Esophagus muscularis mucosa (tissue), 4 donors: ENCODE measurements around the gene SH3D19. TPM values are rescaled to one million over a fixed set of nuclear protein-coding genes. Genes with fewer than 3 reads are reported as not detected.

Source experiments
- DNase-seq: peaks from one replicate; pipeline ENCODE4 v3.0.0-alpha.2; 2017; ENCODE audit errors: extremely low spot score
- H3K27ac ChIP-seq, 4 donors: fragments of 200-600 bp; sonication (generic); replicated peaks in 1 of 4; 1 replicate in 3 of 4; 2 replicates in 1 of 4; pipeline ENCODE4 v1.5.1; 2016 to 2019; ENCODE audit warnings: mild to moderate bottlenecking in 1 of 4
- H3K27me3 ChIP-seq, 4 donors: fragments of 200-600 bp; sonication (generic); one replicate each; pipeline versions ENCODE4 v1.5.1 to v1.6.0; 2016 to 2019
- H3K36me3 ChIP-seq, 4 donors: fragments of 200-600 bp; sonication (generic); one replicate each; pipeline ENCODE4 v1.5.1; 2016 to 2019
- H3K4me1 ChIP-seq, 4 donors: fragments of 200-600 bp; sonication (generic); one replicate each; pipeline ENCODE4 v1.5.1; 2016 to 2019
- H3K4me3 ChIP-seq, 4 donors: fragments of 200-600 bp; sonication (generic); 1 replicate in 2 of 4; 2 replicates in 2 of 4; pipeline ENCODE4 v1.5.1; 2016 to 2019; ENCODE audit warnings: mild to moderate bottlenecking in 4 of 4, moderate library complexity in 1 of 4
- H3K9me3 ChIP-seq, 4 donors: fragments of 200-600 bp; sonication (generic); 1 replicate in 3 of 4; 2 replicates in 1 of 4; pipeline ENCODE4 v1.5.1; 2016 to 2019
- CTCF ChIP-seq, 3 experiments: fragments of 200-600 bp in 2 of 3; fragments of 450-650 bp in 1 of 3; sonication (generic) in 2 of 3; IDR thresholded peaks; one replicate each; pipeline ENCODE4 v1.5.1; 2017 to 2019; ENCODE audit warnings: antibody characterized with exemption in 3 of 3, mild to moderate bottlenecking in 2 of 3, moderate library complexity in 1 of 3
- EP300 ChIP-seq: sonication (generic); formaldehyde crosslinking; IDR thresholded peaks from one replicate; pipeline ENCODE4 v1.6.1; 2017; ENCODE audit warnings: antibody characterized with exemption
- POLR2A ChIP-seq: fragments of 450-650 bp; IDR thresholded peaks from one replicate; pipeline ENCODE4 v1.6.1; 2017; ENCODE audit warnings: antibody characterized with exemption, moderate library complexity, mild to moderate bottlenecking, low read depth
- POLR2AphosphoS5 ChIP-seq, 2 donors: sonication (generic); formaldehyde crosslinking; IDR thresholded peaks; one replicate each; pipeline ENCODE4 v1.6.1; 2017; ENCODE audit warnings: antibody characterized with exemption in 2 of 2
- WGBS: methylation state at CpG from one replicate; pipeline ENCODE4 v1.1.5; 2018; 5-methylcytosine and 5-hydroxymethylcytosine counted together
- intact Hi-C: fragments of 100-400 bp; cut with DNase I; formaldehyde crosslinking; loops from one replicate; pipeline ENCODE4 v1.15.1; 2023
- total RNA-seq, 4 donors: library from RNA; depleted of rRNA; stranded (reverse); fragments of >200 nt; gene quantifications; one replicate each; pipeline versions ENCODE4 v1.1.0 to v1.2.1, GENCODE V29; 2016

The SH3D19 gene
- total RNA-seq, 4 donors from 2014 or later, result 115 to 186 (median 177) TPM

GRCh38 chr4:151226004-151226932, 99.1 kb downstream of the SH3D19 start:
- Histone ChIP-seq H3K36me3 (no peaks in the 10 kb centered on the region), H3K4me3 (peak overlapping the region; percentile 40 to 55 (median 44)), H3K27me3 (no peaks in the 10 kb centered on the region), H3K9me3 (no peaks in the 10 kb centered on the region), H3K27ac (peak overlapping the region; percentile 60 to 75 (median 66)), H3K4me1 (peaks cover 26 to 59% (median 42%) of the 10 kb centered on the region in 4 donors)
- peak; percentile 7 for DNase-seq
- 30% methylated on average over 10 of the region's 10 CpGs for WGBS
- TF ChIP-seq POLR2A, result no peak
- peak in 1 of 2 donors; percentile 57 for TF ChIP-seq POLR2AphosphoS5 (IDR thresholded peaks at IDR 0.05)
- intact Hi-C loops, result no loop called here

GRCh38 chr4:151223465-151223864, 101.9 kb downstream of the SH3D19 start:
- Histone ChIP-seq H3K4me1 (peaks cover 23 to 59% (median 44%) of the 10 kb centered on the region in 4 donors), H3K4me3 (no peak overlapping the region), H3K27ac (no peak overlapping the region), H3K36me3 (no peaks in the 10 kb centered on the region), H3K27me3 (no peaks in the 10 kb centered on the region), H3K9me3 (no peaks in the 10 kb centered on the region)
- intact Hi-C loops, result no loop called here
- TF ChIP-seq EP300, result no peak
- TF ChIP-seq POLR2AphosphoS5 (IDR thresholded peaks at IDR 0.05), result no peak
- no peak for TF ChIP-seq CTCF (IDR thresholded peaks at IDR 0.05)
- no peak for TF ChIP-seq POLR2A
- peak; percentile 60 for DNase-seq
- WGBS, result 68% methylated on average over 4 of the region's 4 CpGs

GRCh38 chr4:151219948-151220347, 105.5 kb downstream of the SH3D19 start:
- H3K9me3 ChIP-seq, result no peaks in the 10 kb centered on the region
- 86% methylated on average over 2 of the region's 2 CpGs for WGBS
- no peak overlapping the region for H3K4me3 ChIP-seq
- intact Hi-C loops, result no loop called here
- TF ChIP-seq POLR2AphosphoS5 (IDR thresholded peaks at IDR 0.05), result no peak
- no peak for TF ChIP-seq POLR2A
- no peak for TF ChIP-seq EP300
- no peak for TF ChIP-seq CTCF (IDR thresholded peaks at IDR 0.05)
- H3K4me1 ChIP-seq, result peaks cover 32 to 54% (median 36%) of the 10 kb centered on the region in 4 donors
- no peaks in the 10 kb centered on the region for H3K36me3 ChIP-seq
- DNase-seq, result no peak
- H3K27ac ChIP-seq, result no peak overlapping the region
- H3K27me3 ChIP-seq, result no peaks in the 10 kb centered on the region

DNA sequence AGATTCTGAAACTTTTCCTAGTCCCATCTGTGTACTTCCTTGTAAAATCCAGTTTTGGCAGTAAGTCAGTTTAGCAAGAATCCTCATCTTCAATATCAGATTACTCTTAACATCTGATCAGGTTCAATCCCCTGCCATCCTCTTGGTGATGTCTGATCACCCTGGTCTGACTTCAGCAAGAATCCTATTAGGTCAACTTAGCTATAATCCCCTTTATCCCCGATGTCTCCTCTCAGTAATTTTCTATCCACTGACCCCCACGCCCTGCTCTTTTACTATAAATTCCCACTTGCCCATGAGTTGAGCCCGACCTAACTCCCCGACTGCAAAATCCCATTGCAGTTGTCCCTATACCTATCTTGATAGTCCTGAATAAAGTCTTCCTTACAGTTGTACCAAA, 106.3 kb downstream of the SH3D19 start:
- no peak overlapping the region for H3K4me3 ChIP-seq
- WGBS, result 97% methylated on average over 4 of the region's 4 CpGs
- H3K36me3 ChIP-seq, result no peaks in the 10 kb centered on the region
- no peak overlapping the region for H3K27ac ChIP-seq
- no peak for TF ChIP-seq POLR2AphosphoS5 (IDR thresholded peaks at IDR 0.05)
- no peak for TF ChIP-seq EP300
- no peak for TF ChIP-seq POLR2A
- no peak for TF ChIP-seq CTCF (IDR thresholded peaks at IDR 0.05)
- DNase-seq, result peak; percentile 81
- intact Hi-C loops, result no loop called here
- no peaks in the 10 kb centered on the region for H3K9me3 ChIP-seq
- no peaks in the 10 kb centered on the region for H3K27me3 ChIP-seq
- H3K4me1 ChIP-seq, result peaks cover 32 to 54% (median 36%) of the 10 kb centered on the region in 4 donors

- Histone ChIP-seq H3K4me3 (no peak overlapping the region), H3K9me3 (no peaks in the 10 kb centered on the region), H3K27ac (no peak overlapping the region), H3K4me1 (peaks cover 32 to 49% (median 36%) of the 10 kb centered on the region in 4 donors), H3K36me3 (no peaks in the 10 kb centered on the region), H3K27me3 (no peaks in the 10 kb centered on the region)
- intact Hi-C loops, result no loop called here
- TF ChIP-seq EP300, result no peak
- TF ChIP-seq POLR2A, result no peak
- TF ChIP-seq POLR2AphosphoS5 (IDR thresholded peaks at IDR 0.05), result no peak
- no peak for TF ChIP-seq CTCF (IDR thresholded peaks at IDR 0.05)
- no peak for DNase-seq
- WGBS, result 71% methylated on average over 2 of the region's 2 CpGs
Observed at GRCh38 chr4:151218343-151218742, 107.1 kb downstream of the SH3D19 start.
